Stimulated activated CD8-positive, alpha-beta memory T cell treated with anti-CD3 and anti-CD28 coated beads, Interleukin-7, amount 100 ng/mL, for 4 hours (primary cell): Measurements from ENCODE around the gene PTGFRN.

Source experiments
- DNase-seq, 2 donors: peaks; one replicate each; pipeline ENCODE4 v3.0.0-alpha.2; 2020; ENCODE audit warnings: low read depth in 2 of 2

The PTGFRN gene

DNA sequence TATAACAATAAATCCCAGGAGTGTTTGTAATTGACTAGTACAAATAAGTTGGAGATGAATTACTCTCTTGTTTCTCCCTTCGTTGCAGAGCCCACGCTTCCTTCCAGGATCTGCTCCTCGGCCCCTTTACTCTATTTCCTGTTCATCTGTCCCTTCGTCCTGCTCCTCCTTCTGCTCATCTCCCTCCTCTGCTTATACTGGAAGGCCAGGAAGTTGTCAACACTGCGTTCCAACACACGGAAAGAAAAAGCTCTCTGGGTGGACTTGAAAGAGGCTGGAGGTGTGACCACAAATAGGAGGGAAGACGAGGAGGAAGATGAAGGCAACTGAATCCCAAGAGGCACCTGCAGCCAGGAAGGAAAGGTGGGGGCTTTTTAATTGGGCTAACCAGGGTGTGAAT, 124.1 kb downstream of the PTGFRN start:
- DNase-seq: no peak

- DNase-seq: no peak
These were observed 125.1 kb downstream of the PTGFRN start for GRCh38 chr1:117034791-117035290.

GRCh38 chr1:117036018-117036461, 126.3 kb downstream of the PTGFRN start:
- no peak for DNase-seq

GRCh38 chr1:117037802-117038201, 128.1 kb downstream of the PTGFRN start:
- DNase-seq: no peak

GRCh38 chr1:117038236-117038635, 128.5 kb downstream of the PTGFRN start:
- DNase-seq: no peak
